Measurements from ENCODE around the gene PALM. TPM values are rescaled to one million over a fixed set of nuclear protein-coding genes. Genes with fewer than 3 reads are reported as not detected.
A peak's percentile ranks its signal among the peaks of the same experiment; 100 is the strongest.

PALM gene
- total and polyA plus RNA-seq, 9 of the 15 experiments (the other 6 are each of a cell fraction or from before 2014, with no cell fraction given): 0.04 to 6.6 (median 1.7) TPM

- peak; percentile 86 for TF ChIP-seq MYBL2 (IDR thresholded peaks at IDR 0.05; ENCODE audit: low read depth)
- no peak for TF ChIP-seq MYBL2 (CRISPR knock-in tag; IDR thresholded peaks at IDR 0.05; ENCODE audit: borderline replicate concordance)
- peak; percentile 82 for TF ChIP-seq GMEB1 (CRISPR knock-in tag; IDR thresholded peaks at IDR 0.05)
- TF ChIP-seq PRPF4 (IDR thresholded peaks at IDR 0.05; ENCODE audit: insufficient read depth, low read depth, low read length, poor library complexity, severe bottlenecking): peak; percentile 77
- no peak for TF ChIP-seq PTRF (tag; IDR thresholded peaks at IDR 0.05)
- TF ChIP-seq ILK (tag; IDR thresholded peaks at IDR 0.05; ENCODE audit: borderline replicate concordance, low read depth): no peak
- TF ChIP-seq SRF (CRISPR knock-in tag; IDR thresholded peaks at IDR 0.05): no peak
- TF ChIP-seq ZNF79 (CRISPR knock-in tag; IDR thresholded peaks at IDR 0.05; ENCODE audit: low read depth): no peak
- TF ChIP-seq ZNF41 (CRISPR knock-in tag; conservative IDR thresholded peaks at IDR 0.05): no peak; the same call in 1 of the 2 replicates
- 0 out of 2 replicates have a peak, but pooled peaks have one; percentile 50 for TF ChIP-seq SOX6 (IDR thresholded peaks at IDR 0.05)
- TF ChIP-seq, protein P1, sequence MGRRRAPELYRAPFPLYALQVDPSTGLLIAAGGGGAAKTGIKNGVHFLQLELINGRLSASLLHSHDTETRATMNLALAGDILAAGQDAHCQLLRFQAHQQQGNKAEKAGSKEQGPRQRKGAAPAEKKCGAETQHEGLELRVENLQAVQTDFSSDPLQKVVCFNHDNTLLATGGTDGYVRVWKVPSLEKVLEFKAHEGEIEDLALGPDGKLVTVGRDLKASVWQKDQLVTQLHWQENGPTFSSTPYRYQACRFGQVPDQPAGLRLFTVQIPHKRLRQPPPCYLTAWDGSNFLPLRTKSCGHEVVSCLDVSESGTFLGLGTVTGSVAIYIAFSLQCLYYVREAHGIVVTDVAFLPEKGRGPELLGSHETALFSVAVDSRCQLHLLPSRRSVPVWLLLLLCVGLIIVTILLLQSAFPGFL (CRISPR knock-in tag; IDR thresholded peaks at IDR 0.05): 0 out of 2 replicates have a peak, but pooled peaks have one; percentile 68
- no peak for TF ChIP-seq PRMT5 (CRISPR knock-in tag; IDR thresholded peaks at IDR 0.05)
- TF ChIP-seq CEBPB (tag; IDR thresholded peaks at IDR 0.05): no peak
- TF ChIP-seq RBM22 (IDR thresholded peaks at IDR 0.05; ENCODE audit: low read depth, low read length, poor library complexity, severe bottlenecking): no peak
- TF ChIP-seq HIVEP1 (CRISPR knock-in tag; IDR thresholded peaks at IDR 0.05): no peak
- 0 out of 2 replicates have a peak, but pooled peaks have one; percentile 18 for TF ChIP-seq KLF16 (IDR thresholded peaks at IDR 0.05)
- TF ChIP-seq YY1 (IDR thresholded peaks at IDR 0.05; ENCODE audit: borderline replicate concordance in 1 of 3, control insufficient read depth in 1 of 3, extremely low read depth in 1 of 3, insufficient read depth in 3 of 3, insufficient read length in 1 of 3, insufficient replicate concordance in 2 of 3, low read depth in 1 of 3, low read length in 2 of 3): peak; percentile 99 to 100 (median 99)
- no peak for TF ChIP-seq NFXL1 (CRISPR knock-in tag; IDR thresholded peaks at IDR 0.05)
- peak; percentile 67 to 88 for TF ChIP-seq E2F6 (IDR thresholded peaks at IDR 0.05; ENCODE audit: borderline replicate concordance in 1 of 2, extremely low read depth in 1 of 2, insufficient read depth in 1 of 2, insufficient read length in 1 of 2, low read depth in 1 of 2, low read length in 1 of 2, poor library complexity in 1 of 2, severe bottlenecking in 1 of 2)
- TF ChIP-seq NCOA1 (IDR thresholded peaks at IDR 0.05; ENCODE audit: low read depth): 0 out of 2 replicates have a peak, but pooled peaks have one; percentile 22
- TF ChIP-seq, protein P2, sequence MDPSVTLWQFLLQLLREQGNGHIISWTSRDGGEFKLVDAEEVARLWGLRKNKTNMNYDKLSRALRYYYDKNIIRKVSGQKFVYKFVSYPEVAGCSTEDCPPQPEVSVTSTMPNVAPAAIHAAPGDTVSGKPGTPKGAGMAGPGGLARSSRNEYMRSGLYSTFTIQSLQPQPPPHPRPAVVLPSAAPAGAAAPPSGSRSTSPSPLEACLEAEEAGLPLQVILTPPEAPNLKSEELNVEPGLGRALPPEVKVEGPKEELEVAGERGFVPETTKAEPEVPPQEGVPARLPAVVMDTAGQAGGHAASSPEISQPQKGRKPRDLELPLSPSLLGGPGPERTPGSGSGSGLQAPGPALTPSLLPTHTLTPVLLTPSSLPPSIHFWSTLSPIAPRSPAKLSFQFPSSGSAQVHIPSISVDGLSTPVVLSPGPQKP (CRISPR knock-in tag; IDR thresholded peaks at IDR 0.05): no peak
Observed at GRCh38 chr19:796692-797527, 88.2 kb downstream of the PALM start, which contains the start of gene PTBP1 (continued).

Data from K562 (cell line).